Loucy (cell line): ENCODE measurements around the gene MARCKS.

Source experiments
- H2AFZ ChIP-seq: fragments of 200-600 bp; sonication (generic); 2 replicates; pipeline ENCODE4 v1.6.0; 2016; ENCODE audit warnings: antibody characterized with exemption, mild to moderate bottlenecking, low read length, moderate library complexity
- H3F3A ChIP-seq: fragments of 200-600 bp; 2 replicates; pipeline ENCODE4 v1.6.0; 2016; ENCODE audit warnings: antibody characterized with exemption, low read depth, mild to moderate bottlenecking
- H3K27me3 ChIP-seq: fragments of 200-600 bp; sonication (generic); 2 replicates; pipeline ENCODE4 v1.6.1; 2014; ENCODE audit warnings: low read length, mild to moderate bottlenecking; ENCODE audit not compliant: insufficient read depth, poor library complexity, severe bottlenecking
- H3K36me3 ChIP-seq: fragments of 200-600 bp; sonication (generic); 2 replicates; pipeline ENCODE4 v1.6.1; 2016; ENCODE audit warnings: low read length; ENCODE audit not compliant: insufficient read depth
- H3K4me1 ChIP-seq: fragments of 200-600 bp; sonication (generic); 2 replicates; pipeline ENCODE4 v1.5.1; 2014; ENCODE audit warnings: low read length, mild to moderate bottlenecking; ENCODE audit not compliant: insufficient read depth, poor library complexity, severe bottlenecking
- H3K4me2 ChIP-seq: fragments of 200-600 bp; sonication (generic); 2 replicates; pipeline ENCODE4 v1.6.0; 2014; ENCODE audit warnings: antibody characterized with exemption, low read length, low read depth, mild to moderate bottlenecking; ENCODE audit not compliant: poor library complexity, severe bottlenecking
- H3K4me3 ChIP-seq: fragments of 200-600 bp; sonication (generic); 2 replicates; pipeline ENCODE4 v1.5.1; 2014; ENCODE audit warnings: low read length, mild to moderate bottlenecking, mixed read lengths; ENCODE audit not compliant: poor library complexity, severe bottlenecking
- H3K79me2 ChIP-seq: fragments of 200-600 bp; sonication (generic); 2 replicates; pipeline ENCODE4 v1.6.1; 2014; ENCODE audit warnings: low read length; ENCODE audit not compliant: insufficient read depth
- H3K9ac ChIP-seq: fragments of 200-600 bp; sonication (generic); 2 replicates; pipeline ENCODE4 v1.6.0; 2014; ENCODE audit warnings: mild to moderate bottlenecking, low read depth, low read length, moderate library complexity; ENCODE audit not compliant: poor library complexity, severe bottlenecking
- H3K9me2 ChIP-seq: fragments of 200-600 bp; sonication (generic); replicated peaks from 2 replicates; pipeline ENCODE4 v1.6.1; 2016; ENCODE audit warnings: low read depth, low read length, mixed read lengths
- H3K9me3 ChIP-seq: fragments of 200-600 bp; sonication (generic); 2 replicates; pipeline ENCODE4 v1.6.1; 2014; ENCODE audit warnings: mild to moderate bottlenecking, antibody characterized with exemption, low read length, low read depth; ENCODE audit not compliant: insufficient read depth
- H4K20me1 ChIP-seq: fragments of 200-600 bp; sonication (generic); 2 replicates; pipeline ENCODE4 v1.6.0; 2014; ENCODE audit warnings: antibody characterized with exemption, low read length, mild to moderate bottlenecking; ENCODE audit not compliant: insufficient read depth, poor library complexity, severe bottlenecking
- CTCF ChIP-seq: fragments of 200-600 bp; sonication (generic); conservative IDR thresholded peaks from 2 replicates; pipeline ENCODE4 v1.5.1; 2014; ENCODE audit warnings: mild to moderate bottlenecking, antibody characterized with exemption, low read length
- EZH2phosphoT487 ChIP-seq: fragments of 200-600 bp; IDR thresholded peaks from 2 replicates; pipeline ENCODE4 v1.6.1; 2018; ENCODE audit warnings: antibody characterized with exemption, mild to moderate bottlenecking, moderate library complexity, borderline replicate concordance

Gene MARCKS

GRCh38 chr6:113884011-113884410, 26.9 kb downstream of the MARCKS start:
- no peaks in the 10 kb centered on the region for H3K79me2 ChIP-seq
- H4K20me1 ChIP-seq = no peaks in the 10 kb centered on the region
- 0 out of 2 replicates have a peak overlapping the region, but pooled peaks have one; percentile 8 for H2AFZ ChIP-seq
- no peak overlapping the region for H3K9ac ChIP-seq
- H3K9me3 ChIP-seq = no peaks in the 10 kb centered on the region
- no peaks in the 10 kb centered on the region for H3K27me3 ChIP-seq
- peaks cover 24% of the 10 kb centered on the region for H3K4me1 ChIP-seq
- no peak overlapping the region for H3K4me3 ChIP-seq
- H3K4me2 ChIP-seq = no peak overlapping the region
- TF ChIP-seq EZH2phosphoT487 (no peak), CTCF (no peak)
- no peaks in the 10 kb centered on the region for H3F3A ChIP-seq
- H3K9me2 ChIP-seq = no peaks in the 10 kb centered on the region
- H3K36me3 ChIP-seq = no peaks in the 10 kb centered on the region

GRCh38 chr6:113886512-113886911, 29.4 kb downstream of the MARCKS start:
- Histone ChIP-seq H3K79me2 (no peaks in the 10 kb centered on the region), H3F3A (no peaks in the 10 kb centered on the region), H3K36me3 (no peaks in the 10 kb centered on the region), H2AFZ (no peak overlapping the region), H3K4me1 (peaks cover 17% of the 10 kb centered on the region), H3K27me3 (no peaks in the 10 kb centered on the region), H3K4me3 (no peak overlapping the region), H3K9me3 (peaks cover 3% of the 10 kb centered on the region; the same call in 1 of the 2 replicates), H3K9me2 (no peaks in the 10 kb centered on the region), H4K20me1 (no peaks in the 10 kb centered on the region), H3K9ac (no peak overlapping the region), H3K4me2 (no peak overlapping the region)
- TF ChIP-seq CTCF = no peak
- no peak for TF ChIP-seq EZH2phosphoT487

- H2AFZ ChIP-seq = no peak overlapping the region
- no peak overlapping the region for H3K4me3 ChIP-seq
- H3K9me3 ChIP-seq = peaks cover 11% of the 10 kb centered on the region; the same call in 1 of the 2 replicates
- no peak overlapping the region for H3K4me2 ChIP-seq
- H3K9ac ChIP-seq = no peak overlapping the region
- H3K36me3 ChIP-seq = no peaks in the 10 kb centered on the region
- H3K79me2 ChIP-seq = no peaks in the 10 kb centered on the region
- H3K9me2 ChIP-seq = no peaks in the 10 kb centered on the region
- no peaks in the 10 kb centered on the region for H3K4me1 ChIP-seq
- TF ChIP-seq CTCF = no peak
- no peak for TF ChIP-seq EZH2phosphoT487
- no peaks in the 10 kb centered on the region for H3F3A ChIP-seq
- H3K27me3 ChIP-seq = no peaks in the 10 kb centered on the region
- H4K20me1 ChIP-seq = no peaks in the 10 kb centered on the region
Measured at GRCh38 chr6:113888493-113888892, 31.3 kb downstream of the MARCKS start.
